ENCODE results near the gene TMEM50B.

GRCh38 chr21:33511639-33512038, 31.9 kb upstream of the TMEM50B start:
- TF ChIP-seq CTCF (IDR thresholded peaks at IDR 0.05; ENCODE audit: poor library complexity) (no peak), EZH2phosphoT487 (IDR thresholded peaks at IDR 0.05; ENCODE audit: low read depth, severe bottlenecking, unreplicated experiment) (no peak), EZH2 (IDR thresholded peaks at IDR 0.05; ENCODE audit: borderline replicate concordance) (no peak)

All from hepatocyte (in vitro differentiated cells).